Cerebellar cortex (tissue), 1 donor: Measurements from ENCODE around the gene KDM3B.

Source experiments
- DNase-seq: peaks from one replicate; pipeline ENCODE4 v3.0.0-alpha.2; 2015; ENCODE audit warnings: low spot score

The KDM3B gene

DNA sequence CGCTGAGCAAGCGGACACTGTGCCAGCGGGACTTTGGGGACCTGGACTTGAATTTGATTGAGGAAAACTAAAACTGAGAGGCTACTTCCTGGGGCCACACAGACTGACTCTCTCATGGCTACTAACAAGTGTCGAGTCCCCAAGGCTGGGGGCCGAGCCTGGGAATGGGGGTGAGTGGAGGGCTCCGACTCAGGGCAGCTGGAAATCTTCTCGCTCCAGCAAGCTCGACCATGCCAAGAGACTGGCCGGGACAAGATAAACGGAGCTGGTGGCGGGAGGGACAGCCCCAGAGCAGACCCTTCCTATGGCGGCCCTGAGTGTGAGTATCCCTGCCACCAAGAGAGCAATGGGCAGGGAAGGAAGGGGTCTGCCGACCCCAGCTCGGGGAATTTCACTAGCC lies 5.6 kb upstream of the KDM3B start:
- no peak for DNase-seq

DNA sequence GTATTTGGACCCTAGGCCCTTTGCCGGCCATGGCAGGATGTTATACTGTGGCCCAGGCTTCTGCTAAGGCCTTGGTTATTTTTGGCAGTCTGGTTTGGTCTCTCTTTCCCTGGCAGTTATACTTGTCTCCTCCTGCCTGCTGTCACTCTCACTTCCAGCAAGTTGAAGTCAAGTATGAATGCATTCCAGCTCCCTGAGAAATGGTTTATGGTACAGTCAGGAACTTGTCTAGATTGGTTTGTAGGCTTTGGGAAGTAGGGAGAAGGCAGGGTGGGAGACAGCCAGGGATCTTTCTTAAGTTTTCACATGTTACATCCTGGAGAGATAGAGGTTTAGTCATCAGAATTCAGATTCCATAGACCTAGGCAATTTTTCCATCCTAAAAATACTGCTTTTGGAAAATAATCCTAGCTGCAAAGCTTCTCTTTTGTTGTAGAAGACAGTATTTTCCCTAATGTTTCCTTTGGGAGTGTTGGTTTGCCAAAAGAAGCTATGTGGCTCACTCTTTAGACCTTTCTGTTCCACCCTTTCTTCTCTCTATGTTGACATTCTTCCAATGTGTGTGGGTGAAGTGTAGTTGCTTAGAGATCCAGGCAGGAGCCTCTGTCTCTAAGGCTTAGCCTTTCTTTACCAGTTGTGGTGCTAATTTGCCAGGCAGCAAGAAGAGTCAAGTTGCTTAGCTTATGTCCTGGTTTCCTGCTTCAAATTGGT lies 2.5 kb upstream of the KDM3B start:
- DNase-seq: no peak

GRCh38 chr5:138350563-138350890 lies 2.0 kb upstream of the KDM3B start:
- no peak for DNase-seq

- no peak for DNase-seq
These were observed 1.4 kb upstream of the KDM3B start for GRCh38 chr5:138351056-138351455.

- no peak for DNase-seq
These were observed 968 bp upstream of the KDM3B start for GRCh38 chr5:138351517-138351916.

DNA sequence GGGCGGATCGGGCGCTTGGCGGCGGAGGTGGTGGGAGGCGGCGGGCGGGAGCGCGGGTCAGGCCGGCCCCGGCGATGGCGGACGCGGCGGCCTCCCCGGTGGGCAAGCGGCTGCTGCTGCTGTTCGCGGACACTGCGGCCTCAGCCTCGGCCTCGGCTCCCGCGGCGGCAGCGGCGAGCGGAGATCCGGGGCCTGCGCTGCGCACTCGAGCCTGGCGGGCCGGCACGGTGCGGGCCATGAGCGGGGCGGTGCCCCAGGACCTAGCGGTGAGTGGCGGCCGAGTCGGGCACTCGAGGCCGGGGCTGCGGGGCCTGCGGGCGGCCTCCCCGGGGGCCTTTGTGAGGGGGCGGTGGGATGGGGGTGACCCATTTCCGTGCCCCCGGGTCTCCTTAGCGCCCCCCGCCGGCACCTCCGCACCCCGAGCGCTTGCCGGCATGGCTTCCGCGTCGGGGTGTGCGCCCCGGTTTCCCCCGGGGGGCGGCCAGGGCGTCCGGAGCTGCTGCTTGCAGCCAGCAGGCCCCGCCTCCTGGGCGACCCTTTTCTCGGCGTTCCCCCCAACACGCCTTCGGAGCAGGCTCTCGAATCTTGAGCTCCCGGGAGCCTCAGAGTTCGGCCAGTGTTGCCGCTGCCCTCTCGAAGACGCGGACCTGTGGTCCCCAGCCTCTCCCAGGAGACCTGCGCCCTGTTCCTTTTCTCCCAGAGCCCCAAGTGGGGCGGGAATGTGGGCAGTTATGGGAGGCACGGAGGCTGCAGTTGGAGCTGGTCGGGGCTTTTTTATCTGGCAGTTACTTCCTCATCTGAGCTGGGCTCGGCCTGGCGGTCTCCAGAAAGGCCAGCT lies 456 bp downstream of the KDM3B start:
- DNase-seq: peak; percentile 68

DNA sequence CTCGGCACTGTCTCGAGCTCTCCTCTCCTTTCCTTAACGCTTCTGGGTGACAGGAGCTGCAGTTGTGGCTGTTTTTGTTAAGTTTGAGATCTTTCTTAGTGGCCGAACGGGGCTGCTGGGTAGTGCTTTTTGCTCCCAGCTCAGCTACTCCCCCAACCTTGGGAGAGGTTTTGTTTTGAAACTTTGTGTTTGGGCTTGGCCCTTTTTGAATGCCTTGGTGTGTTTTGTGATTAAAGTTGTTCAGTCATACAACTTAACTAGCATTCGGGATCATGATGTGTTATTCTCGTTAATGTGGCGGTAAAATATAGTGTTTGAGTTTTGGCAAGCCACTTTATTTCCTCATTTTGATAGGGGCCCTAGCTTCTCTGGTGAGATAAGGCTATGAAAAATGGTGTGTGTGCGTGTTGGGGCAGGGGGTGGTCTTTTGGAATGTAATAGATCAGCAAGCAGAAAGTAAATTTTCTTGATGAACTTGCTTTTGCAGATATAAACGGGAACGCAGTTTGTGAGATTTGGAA lies 1.1 kb downstream of the KDM3B start:
- DNase-seq: no peak

DNA sequence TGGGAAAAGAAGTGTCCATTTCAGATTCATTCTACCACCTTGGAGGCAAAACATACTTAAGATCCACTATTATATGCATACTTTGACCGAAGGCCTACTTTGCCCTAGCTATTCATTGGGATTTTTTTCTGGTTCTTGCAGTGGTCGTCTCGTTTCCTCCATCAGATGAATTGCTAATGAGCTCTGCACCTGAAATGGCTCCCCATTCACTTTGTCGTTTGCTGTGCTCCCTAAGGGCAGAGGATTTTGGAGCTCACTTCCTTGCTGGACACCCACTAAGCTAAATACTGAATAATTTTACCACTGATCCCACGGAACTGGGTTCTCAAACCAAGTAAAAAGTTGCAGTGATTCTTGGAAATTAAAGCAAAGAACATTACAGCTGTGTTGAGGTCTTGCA lies 1.9 kb downstream of the KDM3B start:
- DNase-seq: no peak

GRCh38 chr5:138354926-138355378 lies 2.5 kb downstream of the KDM3B start:
- DNase-seq: peak; percentile 85

- no peak for DNase-seq
These were observed 7.1 kb downstream of the KDM3B start for GRCh38 chr5:138359621-138360020.

- no peak for DNase-seq
These were observed 8.5 kb downstream of the KDM3B start for GRCh38 chr5:138360941-138361452.

DNA sequence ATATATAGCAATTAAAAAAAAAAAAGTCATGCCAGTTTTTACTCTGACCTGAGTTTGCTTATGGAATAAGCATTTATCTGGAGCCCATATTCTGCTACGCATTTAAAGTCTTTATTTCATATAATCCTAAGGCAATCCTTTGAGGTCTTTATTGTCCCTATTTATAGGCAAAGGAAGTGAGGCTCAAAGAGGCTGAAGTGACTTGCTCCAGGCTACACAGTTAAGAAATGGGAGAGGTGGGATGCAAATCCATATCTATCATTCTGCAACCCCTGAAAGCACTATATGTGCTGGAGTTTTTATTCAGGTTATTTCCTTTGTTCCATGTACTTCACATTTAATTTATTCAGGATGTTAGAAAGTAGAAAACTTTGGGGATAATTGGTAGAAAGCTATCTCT lies 12.1 kb downstream of the KDM3B start:
- no peak for DNase-seq

DNA sequence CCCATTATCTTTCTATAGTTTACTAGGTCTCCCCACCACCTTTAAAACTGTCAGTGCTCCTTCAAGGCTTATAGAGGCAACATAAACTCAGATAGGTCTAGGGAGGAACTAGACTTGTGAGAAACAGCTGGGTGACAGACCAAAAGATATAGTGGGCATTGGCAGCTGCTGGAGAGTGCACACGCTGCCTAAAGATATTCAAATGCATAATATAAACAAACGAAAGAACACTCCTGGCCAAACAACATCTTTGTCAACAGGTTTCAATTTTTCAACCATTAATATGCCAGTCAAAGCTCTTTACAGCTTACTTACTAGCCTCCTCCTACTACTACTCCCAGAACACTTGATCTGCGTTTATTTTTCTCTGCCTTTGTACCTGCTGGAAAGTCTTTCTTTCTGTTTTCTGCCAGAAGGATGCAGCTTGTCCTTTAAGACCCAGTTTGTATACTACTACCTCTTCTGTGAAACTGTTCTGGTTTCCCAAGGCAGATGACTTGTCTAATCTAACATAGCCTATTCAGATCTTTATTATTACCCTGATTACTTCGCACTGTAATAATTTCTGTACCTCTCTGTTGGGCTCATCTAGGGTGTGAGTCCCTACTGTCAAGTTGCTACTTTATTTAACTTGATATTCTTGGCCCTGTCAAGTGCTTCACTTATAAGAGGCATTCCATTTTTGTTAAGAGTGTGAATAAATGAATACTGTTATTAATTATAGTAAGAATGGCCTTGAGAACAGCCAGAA lies 14.3 kb downstream of the KDM3B start:
- DNase-seq: no peak

GRCh38 chr5:138369261-138369660 lies 16.8 kb downstream of the KDM3B start:
- no peak for DNase-seq

DNA sequence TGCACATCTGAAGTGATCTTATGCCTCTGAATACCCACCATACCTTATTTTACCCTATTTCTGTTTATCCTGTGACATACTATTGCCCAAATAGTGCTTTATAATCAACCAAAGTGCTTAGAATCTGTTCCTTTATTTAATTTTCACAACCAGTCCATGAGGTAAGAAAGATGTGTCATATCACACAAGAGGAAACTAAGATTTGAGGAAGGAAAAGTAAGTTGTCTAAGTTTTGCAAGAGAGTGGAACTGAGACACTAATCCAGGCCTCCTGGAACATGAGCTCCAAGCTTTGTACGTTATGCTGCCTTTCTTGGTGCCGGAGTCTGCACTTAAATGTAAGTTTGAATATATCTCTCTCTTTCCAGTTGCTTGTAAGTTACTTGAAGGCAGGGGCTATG lies 17.2 kb downstream of the KDM3B start:
- no peak for DNase-seq

- no peak for DNase-seq
These were observed 18.1 kb downstream of the KDM3B start for GRCh38 chr5:138370537-138370936.

DNA sequence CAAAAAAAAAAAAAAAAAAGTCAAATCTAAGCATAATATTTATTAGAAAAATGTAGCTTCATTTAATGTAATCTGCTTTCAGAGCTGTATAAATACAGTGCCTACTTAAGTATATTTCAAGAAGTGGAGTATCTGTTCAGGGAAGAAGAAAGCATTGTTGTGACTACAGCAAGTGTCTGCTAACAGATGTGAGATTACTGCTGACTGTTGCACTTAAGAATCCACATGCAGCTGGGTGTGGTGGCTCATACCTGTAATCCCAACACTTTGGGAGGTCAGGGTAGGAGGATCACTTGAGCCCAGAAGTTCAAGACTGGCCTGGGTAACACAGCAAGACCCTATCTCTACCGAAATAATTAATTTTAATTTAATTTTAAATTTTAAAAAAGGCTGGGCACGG lies 19.0 kb downstream of the KDM3B start:
- no peak for DNase-seq

GRCh38 chr5:138372225-138372624 lies 19.7 kb downstream of the KDM3B start:
- DNase-seq: no peak

DNA sequence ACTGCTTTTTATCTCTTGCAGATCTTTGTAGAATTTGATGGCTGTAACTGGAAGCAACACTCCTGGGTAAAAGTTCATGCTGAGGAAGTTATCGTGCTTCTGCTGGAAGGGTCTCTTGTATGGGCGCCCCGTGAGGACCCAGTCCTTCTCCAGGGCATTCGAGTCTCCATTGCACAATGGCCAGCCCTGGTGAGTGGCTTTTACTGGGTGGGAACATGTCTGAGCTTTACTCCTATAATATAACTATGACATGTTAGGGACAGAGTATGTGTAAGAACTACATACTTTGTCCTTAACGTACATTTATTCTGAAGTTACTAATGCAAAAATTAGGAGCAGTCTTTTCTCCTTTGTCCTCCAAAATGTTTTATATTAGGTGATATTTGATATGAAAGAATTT lies 20.2 kb downstream of the KDM3B start:
- no peak for DNase-seq

GRCh38 chr5:138382347-138382746 lies 29.9 kb downstream of the KDM3B start:
- DNase-seq: no peak

DNA sequence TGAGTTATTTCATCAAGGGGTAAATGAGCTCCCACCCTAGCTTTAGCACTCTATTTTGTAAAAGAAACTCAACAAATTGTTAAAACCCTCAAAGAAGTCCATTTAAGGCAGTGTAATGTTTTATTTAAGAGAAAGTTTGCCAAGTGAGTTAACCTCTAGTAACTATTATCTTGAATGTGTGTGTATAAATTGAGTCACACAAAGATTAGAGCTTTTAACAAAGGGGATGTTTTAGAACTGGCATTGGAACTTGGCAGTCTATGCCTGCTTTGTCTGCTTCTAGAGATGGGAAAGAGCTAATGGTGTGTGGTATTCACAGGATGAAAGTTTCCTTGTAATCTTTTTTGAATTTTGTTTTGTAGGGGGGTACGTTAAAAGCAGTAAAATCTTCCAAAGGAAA lies 33.2 kb downstream of the KDM3B start:
- DNase-seq: no peak

GRCh38 chr5:138386290-138386689 lies 33.8 kb downstream of the KDM3B start:
- no peak for DNase-seq
